Amygdala (tissue), 56 donors: ENCODE data around the gene SPECC1L.
A peak's percentile ranks its signal among the peaks of the same experiment; 100 is the strongest.

Source experiments
- DNase-seq, 56 donors: peaks; one replicate each; lab custom pipeline; 2025; lab: John Stamatoyannopoulos, UW

SPECC1L gene

DNA sequence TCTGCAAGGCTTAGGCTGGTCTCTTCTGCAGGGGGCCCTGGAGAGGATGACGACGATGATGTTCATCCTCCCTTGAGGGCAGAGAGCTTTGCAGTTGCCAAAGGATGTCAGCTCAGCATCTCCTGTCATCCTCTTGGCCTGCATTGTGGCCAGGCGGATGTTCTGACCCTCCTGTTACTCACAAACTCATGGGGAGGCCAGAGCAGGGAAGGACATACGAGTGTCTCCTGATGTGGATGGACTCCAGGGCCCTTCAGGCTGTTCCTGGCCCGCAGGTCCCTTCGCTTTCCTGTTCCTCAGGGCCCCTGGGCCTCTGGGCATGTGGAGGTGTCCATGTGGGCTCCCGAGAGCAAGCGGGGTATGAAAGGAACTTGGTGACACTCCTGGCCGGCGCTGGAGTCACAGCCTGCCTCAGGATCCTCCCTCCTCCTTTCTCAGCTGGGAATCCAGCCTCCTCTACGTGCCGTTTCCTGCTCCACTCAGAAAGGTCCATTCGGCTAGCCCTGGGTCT, 165.3 kb downstream of the SPECC1L start:
- DNase-seq: no peak

GRCh38 chr22:24436553-24436952, 165.9 kb downstream of the SPECC1L start:
- no peak for DNase-seq

DNA sequence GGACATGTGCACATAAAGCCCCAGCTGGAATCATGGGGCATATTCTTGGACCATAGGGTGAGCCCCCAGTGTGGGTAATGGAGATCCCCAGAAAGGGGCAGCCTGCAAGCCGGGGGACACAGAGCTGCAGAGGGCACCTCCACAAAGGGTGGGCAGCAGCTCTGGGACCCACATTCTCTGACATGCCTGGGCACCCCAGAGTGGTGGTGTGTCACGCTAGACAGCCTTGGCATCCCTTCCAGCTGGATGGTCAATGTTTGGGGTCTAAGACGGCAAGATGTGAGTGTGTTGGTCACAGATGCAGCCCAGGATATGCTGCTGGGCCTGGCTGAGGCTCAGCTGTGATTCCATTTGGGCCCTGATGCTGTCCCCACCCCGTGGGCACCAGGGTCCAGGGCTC, 166.5 kb downstream of the SPECC1L start:
- no peak for DNase-seq

DNA sequence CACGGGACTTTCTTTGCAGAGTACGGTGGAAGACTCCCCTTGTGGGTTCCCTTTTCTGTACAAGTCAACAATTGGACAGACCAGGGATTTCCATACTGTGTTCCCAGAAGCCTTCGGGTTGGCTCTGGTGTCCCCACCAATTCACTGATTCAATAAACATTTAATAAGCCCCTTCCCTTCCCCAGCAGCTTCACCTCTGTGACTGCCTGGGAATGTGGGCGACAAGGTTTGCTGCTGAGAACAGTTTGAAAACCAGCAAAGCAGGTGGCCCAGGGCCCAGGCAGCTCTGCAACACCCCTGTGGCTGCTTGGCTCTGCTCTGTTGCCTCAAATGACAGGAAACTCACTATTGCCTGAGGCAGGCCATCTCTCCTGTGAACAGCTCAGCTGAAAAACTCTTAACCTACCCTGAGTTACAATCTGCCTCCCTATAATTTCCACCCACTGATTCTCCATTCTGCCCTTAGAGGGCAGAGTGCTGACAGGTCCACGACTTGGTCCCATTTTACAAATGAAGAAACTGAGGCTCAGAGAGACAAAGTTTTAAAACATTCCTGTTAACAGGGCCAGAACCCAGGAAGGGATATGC, 167.2 kb downstream of the SPECC1L start:
- DNase-seq: no peak

GRCh38 chr22:24440270-24440717, 169.7 kb downstream of the SPECC1L start:
- no peak for DNase-seq

- peak in 3 of 56 donors; percentile 6 to 68 (median 25) for DNase-seq
These were observed 170.2 kb downstream of the SPECC1L start for GRCh38 chr22:24440718-24441405.

DNA sequence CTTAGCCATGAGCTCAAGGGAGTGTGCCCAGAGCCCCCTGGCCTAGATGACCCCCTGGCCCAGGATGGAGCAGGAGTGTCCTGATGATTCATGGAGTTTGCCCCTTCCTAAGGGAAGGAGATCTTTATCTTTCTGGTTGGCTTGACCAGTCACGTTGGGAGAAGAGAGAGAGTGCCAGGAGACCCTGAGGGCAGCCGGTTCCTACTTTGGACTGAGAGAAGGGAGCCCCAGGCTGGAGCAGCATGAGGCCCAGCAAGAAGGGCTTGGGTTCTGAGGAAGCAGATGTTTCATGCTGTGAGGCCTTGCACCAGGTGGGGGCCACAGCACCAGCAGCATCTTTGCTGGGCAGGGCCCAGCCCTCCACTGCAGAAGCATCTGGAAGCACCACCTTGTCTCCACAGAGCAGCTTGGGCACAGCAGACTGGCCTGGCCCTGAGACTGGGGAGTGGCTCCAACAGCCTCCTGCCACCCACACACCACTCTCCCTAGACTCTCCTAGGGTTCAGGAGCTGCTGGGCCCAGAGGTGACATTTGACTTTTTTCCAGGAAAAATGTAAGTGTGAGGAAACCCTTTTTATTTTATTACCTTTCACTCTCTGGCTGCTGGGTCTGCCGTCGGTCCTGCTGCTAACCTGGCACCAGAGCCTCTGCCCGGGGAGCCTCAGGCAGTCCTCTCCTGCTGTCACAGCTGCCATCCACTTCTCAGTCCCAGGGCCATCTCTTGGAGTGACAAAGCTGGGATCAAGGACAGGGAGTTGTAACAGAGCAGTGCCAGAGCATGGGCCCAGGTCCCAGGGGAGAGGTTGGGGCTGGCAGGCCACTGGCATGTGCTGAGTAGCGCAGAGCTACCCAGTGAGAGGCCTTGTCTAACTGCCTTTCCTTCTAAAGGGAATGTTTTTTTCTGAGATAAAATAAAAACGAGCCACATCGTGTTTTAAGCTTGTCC, 171.0 kb downstream of the SPECC1L start:
- DNase-seq: no peak

GRCh38 chr22:24442352-24442744, 171.7 kb downstream of the SPECC1L start:
- no peak for DNase-seq

DNA sequence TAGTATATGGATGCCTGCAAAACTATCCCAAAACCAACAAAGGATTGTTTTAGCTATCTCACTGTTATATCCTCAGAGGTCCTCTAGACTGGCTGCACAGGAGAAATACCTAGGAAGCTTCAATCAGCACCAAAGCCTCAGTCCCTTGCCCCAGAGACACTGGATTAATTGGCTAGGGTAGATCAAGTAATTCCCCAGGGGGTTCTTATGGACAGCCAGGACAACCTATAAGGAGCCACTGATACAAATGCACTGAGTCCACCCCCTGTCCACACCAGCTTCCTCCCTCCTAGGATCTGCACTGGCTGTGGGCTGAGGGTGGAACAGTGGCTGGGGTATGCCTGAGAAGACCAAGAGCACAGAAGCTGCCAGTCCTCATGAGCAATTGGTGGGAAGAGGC, 173.0 kb downstream of the SPECC1L start:
- DNase-seq: no peak

GRCh38 chr22:24444251-24444650, 173.6 kb downstream of the SPECC1L start:
- no peak for DNase-seq

DNA sequence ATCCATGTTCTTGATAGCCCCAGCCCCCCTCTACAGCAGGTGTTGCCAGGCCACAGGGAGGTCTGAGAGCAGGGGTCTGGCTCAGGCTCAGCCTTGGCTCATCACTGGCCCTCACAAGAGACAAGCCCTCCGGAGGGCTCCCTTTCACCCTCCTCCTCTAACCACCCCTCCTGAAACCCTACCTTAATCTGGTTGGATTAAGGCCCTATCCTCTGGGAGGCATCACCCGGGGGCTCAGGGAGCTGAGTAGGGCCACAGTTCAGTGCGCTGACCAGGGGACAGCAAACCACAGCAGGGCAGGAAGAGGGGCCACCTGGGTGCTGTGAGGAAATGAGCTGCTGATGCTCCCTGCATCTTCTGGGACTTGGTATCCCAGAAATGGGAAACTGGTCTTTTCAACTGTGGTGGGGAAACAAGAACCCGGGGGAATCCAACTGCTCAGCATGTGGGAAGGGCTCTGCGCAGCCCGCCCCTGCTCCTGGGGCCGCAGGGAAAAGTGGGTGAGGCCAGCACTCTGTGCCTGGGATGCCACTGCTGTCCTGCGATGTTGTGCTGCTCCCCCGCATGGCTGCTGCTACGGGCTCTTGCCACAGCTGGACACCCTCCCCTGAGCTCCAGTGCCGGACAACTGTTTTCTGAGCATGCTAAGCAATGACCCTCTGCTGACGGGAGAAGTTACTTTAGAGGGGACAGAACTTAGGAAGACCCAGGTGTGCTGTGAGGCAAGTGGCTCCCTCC, 174.3 kb downstream of the SPECC1L start:
- no peak for DNase-seq

DNA sequence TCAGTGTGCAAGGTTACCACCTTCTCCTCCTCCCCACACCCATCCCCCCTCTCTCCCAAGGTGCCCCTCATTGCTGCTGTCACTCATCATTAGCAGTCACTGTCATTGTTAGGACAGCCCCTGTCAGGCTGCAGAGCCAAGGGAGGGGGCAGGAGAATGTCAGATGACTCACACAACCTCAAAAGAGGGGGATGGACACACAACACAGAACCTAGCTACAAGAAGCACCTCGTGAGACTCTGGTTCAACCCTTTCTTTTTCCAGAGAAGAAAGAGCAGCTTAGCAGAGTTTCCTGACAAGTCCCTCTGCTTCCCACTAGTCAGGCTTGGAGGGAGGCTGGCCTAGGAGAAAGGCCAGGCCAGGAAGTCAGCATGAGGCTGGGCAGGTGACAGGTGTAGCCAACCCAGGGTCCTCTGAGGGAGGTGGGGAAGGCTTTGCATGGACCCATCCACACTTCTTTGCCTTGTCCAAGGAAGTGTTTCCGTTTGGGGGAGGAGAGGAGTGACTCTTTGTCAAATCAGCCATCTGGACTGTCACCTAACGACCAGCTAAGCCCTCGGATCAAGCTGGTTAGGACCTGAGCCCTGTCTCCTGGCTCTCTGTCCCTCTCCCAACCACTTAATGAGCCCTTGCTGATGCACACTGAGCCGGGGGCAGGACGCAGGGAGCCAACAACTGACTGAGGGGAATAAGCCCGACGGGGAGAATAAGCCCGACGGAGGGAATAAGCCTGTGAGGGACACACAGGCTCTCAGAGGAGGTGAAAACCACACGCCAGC, 175.0 kb downstream of the SPECC1L start:
- DNase-seq: no peak

GRCh38 chr22:24446260-24446611, 175.6 kb downstream of the SPECC1L start:
- no peak for DNase-seq

DNA sequence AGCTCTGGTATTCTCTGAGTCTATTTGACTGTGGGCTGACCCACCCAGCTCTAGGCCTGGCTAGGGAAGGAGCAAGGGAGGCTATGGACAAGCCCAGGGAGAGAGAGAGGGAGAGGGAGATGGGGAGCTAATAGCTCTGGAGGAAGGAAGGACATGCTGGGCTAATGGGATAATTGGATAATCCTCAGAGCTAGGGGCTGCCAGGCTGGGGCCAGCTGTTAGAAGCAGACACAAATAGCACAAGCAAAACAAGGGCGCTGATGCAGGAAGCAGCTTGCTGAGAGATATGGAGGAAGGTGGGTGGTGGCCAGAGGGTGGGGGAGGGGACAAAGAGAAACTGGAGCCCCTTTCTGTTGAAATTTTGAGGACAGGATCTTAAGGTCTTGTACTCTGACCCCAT, 180.0 kb downstream of the SPECC1L start:
- no peak for DNase-seq

- no peak for DNase-seq
These were observed 180.5 kb downstream of the SPECC1L start for GRCh38 chr22:24451162-24451561.

DNA sequence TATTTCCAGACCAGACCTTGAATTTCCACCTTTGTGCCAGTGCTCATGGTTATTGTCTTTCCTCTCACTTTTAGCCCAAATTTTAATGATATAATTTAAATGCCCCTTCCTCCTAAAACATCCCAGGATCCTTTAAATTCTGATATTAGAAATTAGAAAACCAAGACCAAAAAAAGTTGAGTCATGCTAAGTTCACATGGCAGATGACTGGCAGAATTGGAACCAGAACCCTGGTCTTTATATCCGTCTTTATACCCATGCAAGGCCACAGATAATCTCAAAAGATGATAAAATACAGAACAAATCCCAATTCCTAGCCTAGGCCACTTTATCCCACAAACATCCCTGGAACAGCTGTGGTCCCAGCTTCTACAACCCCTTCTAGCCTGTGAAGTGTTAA, 183.2 kb downstream of the SPECC1L start:
- no peak for DNase-seq

GRCh38 chr22:24455039-24455438, 184.4 kb downstream of the SPECC1L start:
- no peak for DNase-seq

DNA sequence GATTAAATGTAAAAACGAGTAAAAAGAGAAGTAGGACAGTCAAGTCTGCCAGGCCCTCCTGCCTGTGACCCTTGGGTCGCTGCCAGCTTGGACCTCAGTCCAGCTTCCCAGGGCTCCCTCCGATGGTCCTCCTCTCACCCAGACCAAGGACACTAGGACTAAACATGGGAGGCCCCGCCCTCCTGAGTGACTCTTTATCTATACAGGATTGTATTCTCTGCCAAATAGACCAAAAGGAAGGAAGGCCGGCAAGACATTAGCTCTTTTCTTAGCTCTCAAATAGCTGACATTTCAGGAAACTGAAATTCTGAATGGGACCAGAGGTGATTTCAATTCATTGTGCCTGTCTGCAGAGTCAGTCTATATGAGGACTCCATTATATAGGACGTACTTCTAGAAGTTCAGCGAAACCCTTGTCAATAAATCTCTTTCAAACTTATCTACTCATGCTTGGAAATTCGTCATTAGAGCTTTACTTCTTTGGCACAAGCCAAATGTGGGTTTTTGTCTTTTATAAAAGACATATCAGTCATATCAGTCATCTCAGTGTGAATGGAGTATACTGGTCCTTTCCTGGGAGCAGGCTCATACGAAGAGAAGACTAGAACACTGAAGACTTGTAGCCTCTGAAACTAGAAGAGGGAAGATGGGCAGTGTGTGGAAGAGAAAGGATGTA, 185.3 kb downstream of the SPECC1L start:
- peak in 1 of 56 donors; percentile 39 for DNase-seq

DNA sequence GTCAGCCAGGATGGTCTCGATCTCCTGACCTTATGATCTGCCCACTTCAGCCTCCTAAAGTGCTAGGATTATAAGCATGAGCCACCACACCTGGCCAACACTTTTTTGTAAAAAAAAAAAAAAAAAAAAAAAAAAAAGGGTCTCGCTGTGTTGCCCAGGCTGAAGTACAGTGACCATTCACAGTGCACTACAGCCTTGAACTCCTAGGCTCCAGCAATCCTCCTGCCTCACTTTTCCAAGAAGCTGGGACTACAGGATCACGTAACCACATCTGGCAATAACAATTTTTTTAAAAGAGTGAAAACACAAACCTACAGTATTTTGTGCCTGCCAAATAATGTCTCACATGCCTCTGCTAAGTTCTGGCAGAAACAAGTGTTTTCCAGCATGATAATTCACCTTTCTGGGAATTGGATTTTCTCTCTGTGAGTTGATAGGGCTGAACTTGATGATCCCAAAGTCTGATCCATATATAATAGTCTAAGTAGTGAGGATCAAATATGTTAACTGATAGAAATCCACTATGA, 187.3 kb downstream of the SPECC1L start:
- DNase-seq: no peak
